ENCODE measurements around the gene ADAM10.

Gene ADAM10

GRCh38 chr15:58704155-58704865 is 45.2 kb downstream of the ADAM10 start:
- Histone ChIP-seq H3K9ac (no peak overlapping the region), H3K27me3 (ENCODE audit: insufficient read depth, low read depth) (no peaks in the 10 kb centered on the region), H3K79me2 (ENCODE audit: insufficient read depth, low read depth) (peaks cover 39% of the 10 kb centered on the region), H4K20me1 (ENCODE audit: insufficient read depth) (no peaks in the 10 kb centered on the region), H2AFZ (ENCODE audit: low read depth) (no peak overlapping the region), H3K4me1 (ENCODE audit: low read depth, poor library complexity, severe bottlenecking) (peaks cover 15% of the 10 kb centered on the region), H3K36me3 (ENCODE audit: insufficient read depth) (0 out of 2 replicates have a peak, but pooled peaks cover 3% of the 10 kb centered on the region), H3K27ac (no peak overlapping the region), H3K4me3 (IDR thresholded peaks at IDR 0.05; ENCODE audit: insufficient read depth, low read depth, low read length) (no peak overlapping the region), H3K4me2 (no peak overlapping the region)
- TF ChIP-seq, protein P1, sequence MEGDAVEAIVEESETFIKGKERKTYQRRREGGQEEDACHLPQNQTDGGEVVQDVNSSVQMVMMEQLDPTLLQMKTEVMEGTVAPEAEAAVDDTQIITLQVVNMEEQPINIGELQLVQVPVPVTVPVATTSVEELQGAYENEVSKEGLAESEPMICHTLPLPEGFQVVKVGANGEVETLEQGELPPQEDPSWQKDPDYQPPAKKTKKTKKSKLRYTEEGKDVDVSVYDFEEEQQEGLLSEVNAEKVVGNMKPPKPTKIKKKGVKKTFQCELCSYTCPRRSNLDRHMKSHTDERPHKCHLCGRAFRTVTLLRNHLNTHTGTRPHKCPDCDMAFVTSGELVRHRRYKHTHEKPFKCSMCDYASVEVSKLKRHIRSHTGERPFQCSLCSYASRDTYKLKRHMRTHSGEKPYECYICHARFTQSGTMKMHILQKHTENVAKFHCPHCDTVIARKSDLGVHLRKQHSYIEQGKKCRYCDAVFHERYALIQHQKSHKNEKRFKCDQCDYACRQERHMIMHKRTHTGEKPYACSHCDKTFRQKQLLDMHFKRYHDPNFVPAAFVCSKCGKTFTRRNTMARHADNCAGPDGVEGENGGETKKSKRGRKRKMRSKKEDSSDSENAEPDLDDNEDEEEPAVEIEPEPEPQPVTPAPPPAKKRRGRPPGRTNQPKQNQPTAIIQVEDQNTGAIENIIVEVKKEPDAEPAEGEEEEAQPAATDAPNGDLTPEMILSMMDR (conservative IDR thresholded peaks at IDR 0.05; ENCODE audit: low read depth, low read length) = no peak

DNA sequence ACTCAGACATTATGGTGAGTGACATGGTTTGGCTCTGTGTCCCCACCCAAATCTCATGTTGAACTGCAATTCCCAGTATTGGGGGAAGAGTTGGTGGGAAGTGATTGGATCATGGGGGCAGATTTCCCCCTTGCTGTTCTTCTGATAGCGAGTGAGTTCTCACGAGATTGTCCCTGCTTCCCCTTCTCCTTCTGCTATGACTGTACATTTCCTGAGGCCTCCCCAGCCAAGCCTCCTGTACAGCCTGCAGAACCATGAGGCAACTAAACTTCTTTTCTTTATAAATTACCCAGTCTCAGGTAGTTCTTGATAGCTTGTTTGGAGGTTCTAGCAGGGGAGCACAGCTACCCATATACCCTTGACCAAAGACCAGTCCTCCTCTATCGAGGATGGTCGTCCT is 45.9 kb downstream of the ADAM10 start:
- Histone ChIP-seq H3K36me3 (ENCODE audit: insufficient read depth) (0 out of 2 replicates have a peak, but pooled peaks cover 3% of the 10 kb centered on the region), H2AFZ (ENCODE audit: low read depth) (no peak overlapping the region), H3K27me3 (ENCODE audit: insufficient read depth, low read depth) (no peaks in the 10 kb centered on the region), H3K79me2 (ENCODE audit: insufficient read depth, low read depth) (peaks cover 43% of the 10 kb centered on the region), H3K4me2 (no peak overlapping the region), H3K9ac (no peak overlapping the region), H3K27ac (no peak overlapping the region), H4K20me1 (ENCODE audit: insufficient read depth) (no peaks in the 10 kb centered on the region), H3K4me1 (ENCODE audit: low read depth, poor library complexity, severe bottlenecking) (peaks cover 22% of the 10 kb centered on the region), H3K4me3 (IDR thresholded peaks at IDR 0.05; ENCODE audit: insufficient read depth, low read depth, low read length) (no peak overlapping the region)
- TF ChIP-seq, protein P1 (conservative IDR thresholded peaks at IDR 0.05; ENCODE audit: low read depth, low read length) = no peak

- H3K9ac ChIP-seq = no peak overlapping the region
- H3K4me2 ChIP-seq = no peak overlapping the region
- no peak overlapping the region for H2AFZ ChIP-seq (ENCODE audit: low read depth)
- no peaks in the 10 kb centered on the region for H4K20me1 ChIP-seq (ENCODE audit: insufficient read depth)
- no peak overlapping the region for H3K4me3 ChIP-seq (IDR thresholded peaks at IDR 0.05; ENCODE audit: insufficient read depth, low read depth, low read length)
- H3K27me3 ChIP-seq (ENCODE audit: insufficient read depth, low read depth) = no peaks in the 10 kb centered on the region
- H3K27ac ChIP-seq = no peak overlapping the region
- H3K4me1 ChIP-seq (ENCODE audit: low read depth, poor library complexity, severe bottlenecking) = peaks cover 33% of the 10 kb centered on the region
- H3K79me2 ChIP-seq (ENCODE audit: insufficient read depth, low read depth) = peaks cover 48% of the 10 kb centered on the region
- H3K36me3 ChIP-seq (ENCODE audit: insufficient read depth) = 0 out of 2 replicates have a peak, but pooled peaks cover 3% of the 10 kb centered on the region
- TF ChIP-seq, protein P1 (conservative IDR thresholded peaks at IDR 0.05; ENCODE audit: low read depth, low read length) = no peak
These were observed 47.3 kb downstream of the ADAM10 start for GRCh38 chr15:58702233-58702632.

GRCh38 chr15:58701376-58701775 is 48.1 kb downstream of the ADAM10 start:
- TF ChIP-seq, protein P1 (conservative IDR thresholded peaks at IDR 0.05; ENCODE audit: low read depth, low read length) = no peak
- Histone ChIP-seq H3K79me2 (ENCODE audit: insufficient read depth, low read depth) (peaks cover 53% of the 10 kb centered on the region), H3K9ac (no peak overlapping the region), H3K4me2 (no peak overlapping the region), H2AFZ (ENCODE audit: low read depth) (no peak overlapping the region), H3K27me3 (ENCODE audit: insufficient read depth, low read depth) (no peaks in the 10 kb centered on the region), H3K4me3 (IDR thresholded peaks at IDR 0.05; ENCODE audit: insufficient read depth, low read depth, low read length) (no peak overlapping the region), H3K36me3 (ENCODE audit: insufficient read depth) (0 out of 2 replicates have a peak, but pooled peaks cover 3% of the 10 kb centered on the region), H4K20me1 (ENCODE audit: insufficient read depth) (no peaks in the 10 kb centered on the region), H3K27ac (no peak overlapping the region), H3K4me1 (ENCODE audit: low read depth, poor library complexity, severe bottlenecking) (peaks cover 39% of the 10 kb centered on the region)

All from KMS-11 (cell line).